Chondrocyte (in vitro differentiated cells): ENCODE results near the gene BPTF. TPM values are rescaled to one million over a fixed set of nuclear protein-coding genes. Genes with fewer than 3 reads are reported as not detected.

Experiments used
- DNase-seq: peaks from one replicate; pipeline ENCODE4 v3.0.0; 2021; ENCODE audit warnings: mixed read lengths, low spot score
- H3K27ac Mint-ChIP-seq: one replicate; pipeline ENCODE4 v1.8.0; 2021; ENCODE audit warnings: mild to moderate bottlenecking, moderate library complexity, mixed read lengths; ENCODE audit not compliant: unreplicated experiment
- H3K27me3 Mint-ChIP-seq: 2 replicates; pipeline ENCODE4 v1.8.0; 2021; ENCODE audit warnings: low read depth, mixed read lengths
- H3K36me3 Mint-ChIP-seq: 2 replicates; pipeline ENCODE4 v1.8.0; 2021; ENCODE audit warnings: low read depth, mixed read lengths
- H3K4me1 Mint-ChIP-seq: 2 replicates; pipeline ENCODE4 v1.8.0; 2021; ENCODE audit warnings: low read depth, mild to moderate bottlenecking, mixed read lengths
- H3K4me3 Mint-ChIP-seq: one replicate; pipeline ENCODE4 v1.8.0; 2021; ENCODE audit warnings: mild to moderate bottlenecking, moderate library complexity, mixed read lengths; ENCODE audit not compliant: unreplicated experiment
- H3K9me3 Mint-ChIP-seq: 2 replicates; pipeline ENCODE4 v1.8.0; 2021; ENCODE audit warnings: low read depth, mixed read lengths
- CTCF ChIP-seq: fragments of 200-600 bp; sonication (generic); IDR thresholded peaks from 2 replicates; pipeline ENCODE4 v1.5.0; 2021; ENCODE audit warnings: antibody characterized with exemption, mild to moderate bottlenecking, moderate library complexity
- total RNA-seq: library from RNA; stranded (reverse); gene quantifications from 3 replicates; pipeline ENCODE4 v1.2.1, GENCODE V29; 2021

BPTF gene
- total RNA-seq, 1 donor from 2014 or later: 75.7 TPM

GRCh38 chr17:67830440-67830839, 5.1 kb downstream of the BPTF start:
- H3K27ac Mint-ChIP-seq: peak overlapping the region; percentile 19
- DNase-seq: no peak
- TF ChIP-seq CTCF: no peak
- H3K9me3 Mint-ChIP-seq: no peaks in the 10 kb centered on the region
- H3K4me1 Mint-ChIP-seq: peaks cover 70% of the 10 kb centered on the region
- no peak overlapping the region for H3K4me3 Mint-ChIP-seq
- no peaks in the 10 kb centered on the region for H3K27me3 Mint-ChIP-seq
- H3K36me3 Mint-ChIP-seq: peaks cover 2% of the 10 kb centered on the region

- H3K27ac Mint-ChIP-seq: no peak overlapping the region
- H3K4me1 Mint-ChIP-seq: peaks cover 78% of the 10 kb centered on the region
- no peak for DNase-seq
- H3K9me3 Mint-ChIP-seq: no peaks in the 10 kb centered on the region
- TF ChIP-seq CTCF: no peak
- H3K36me3 Mint-ChIP-seq: peaks cover 2% of the 10 kb centered on the region
- no peak overlapping the region for H3K4me3 Mint-ChIP-seq
- H3K27me3 Mint-ChIP-seq: no peaks in the 10 kb centered on the region
Measured at GRCh38 chr17:67831268-67831667, 6.0 kb downstream of the BPTF start.

GRCh38 chr17:67833134-67833533, 7.8 kb downstream of the BPTF start:
- no peaks in the 10 kb centered on the region for H3K27me3 Mint-ChIP-seq
- H3K4me3 Mint-ChIP-seq: no peak overlapping the region
- no peak for TF ChIP-seq CTCF
- DNase-seq: no peak
- peaks cover 2% of the 10 kb centered on the region for H3K36me3 Mint-ChIP-seq
- H3K4me1 Mint-ChIP-seq: peaks cover 78% of the 10 kb centered on the region
- no peaks in the 10 kb centered on the region for H3K9me3 Mint-ChIP-seq
- no peak overlapping the region for H3K27ac Mint-ChIP-seq

GRCh38 chr17:67833946-67834631, 8.8 kb downstream of the BPTF start:
- Mint-ChIP-seq H3K36me3 (peaks cover 2% of the 10 kb centered on the region), H3K27me3 (no peaks in the 10 kb centered on the region), H3K4me3 (no peak overlapping the region), H3K9me3 (no peaks in the 10 kb centered on the region), H3K4me1 (peaks cover 72% of the 10 kb centered on the region), H3K27ac (peak overlapping the region; percentile 41)
- DNase-seq: no peak
- TF ChIP-seq CTCF: peak; percentile 28

GRCh38 chr17:67834634-67835033, 9.3 kb downstream of the BPTF start:
- Mint-ChIP-seq H3K36me3 (peaks cover 2% of the 10 kb centered on the region), H3K9me3 (no peaks in the 10 kb centered on the region), H3K4me1 (peaks cover 67% of the 10 kb centered on the region), H3K27ac (no peak overlapping the region), H3K4me3 (no peak overlapping the region), H3K27me3 (no peaks in the 10 kb centered on the region)
- TF ChIP-seq CTCF: no peak
- DNase-seq: no peak
